ENCODE measurements around the gene ZNF672.

GRCh38 chr1:248818505-248819374 is 19.3 kb upstream of the ZNF672 start:
- TF ChIP-seq, protein P1, sequence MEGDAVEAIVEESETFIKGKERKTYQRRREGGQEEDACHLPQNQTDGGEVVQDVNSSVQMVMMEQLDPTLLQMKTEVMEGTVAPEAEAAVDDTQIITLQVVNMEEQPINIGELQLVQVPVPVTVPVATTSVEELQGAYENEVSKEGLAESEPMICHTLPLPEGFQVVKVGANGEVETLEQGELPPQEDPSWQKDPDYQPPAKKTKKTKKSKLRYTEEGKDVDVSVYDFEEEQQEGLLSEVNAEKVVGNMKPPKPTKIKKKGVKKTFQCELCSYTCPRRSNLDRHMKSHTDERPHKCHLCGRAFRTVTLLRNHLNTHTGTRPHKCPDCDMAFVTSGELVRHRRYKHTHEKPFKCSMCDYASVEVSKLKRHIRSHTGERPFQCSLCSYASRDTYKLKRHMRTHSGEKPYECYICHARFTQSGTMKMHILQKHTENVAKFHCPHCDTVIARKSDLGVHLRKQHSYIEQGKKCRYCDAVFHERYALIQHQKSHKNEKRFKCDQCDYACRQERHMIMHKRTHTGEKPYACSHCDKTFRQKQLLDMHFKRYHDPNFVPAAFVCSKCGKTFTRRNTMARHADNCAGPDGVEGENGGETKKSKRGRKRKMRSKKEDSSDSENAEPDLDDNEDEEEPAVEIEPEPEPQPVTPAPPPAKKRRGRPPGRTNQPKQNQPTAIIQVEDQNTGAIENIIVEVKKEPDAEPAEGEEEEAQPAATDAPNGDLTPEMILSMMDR (IDR thresholded peaks at IDR 0.05): no peak
- TF ChIP-seq POLR2AphosphoS5 (IDR thresholded peaks at IDR 0.05): no peak
